Measurements from ENCODE around the gene SEPTIN3.

GRCh38 chr22:41964112-41964491, 5.1 kb upstream of the SEPTIN3 start:
- no peak for TF ChIP-seq POLR2AphosphoS5 (IDR thresholded peaks at IDR 0.05)
- no peak for TF ChIP-seq CTCF (IDR thresholded peaks at IDR 0.05)
- no peak for TF ChIP-seq POLR2A (IDR thresholded peaks at IDR 0.05)
